ENCODE measurements around the gene CD248. TPM values are rescaled to one million over a fixed set of nuclear protein-coding genes. Genes with fewer than 3 reads are reported as not detected.
"Not testable (repeated sequence)": the region's sequence is repeated elsewhere in the genome, so short reads cannot be mapped to it uniquely, and the experiment has no call there.

Gene CD248
- polyA plus RNA-seq, 1 experiment, result 180 TPM

DNA sequence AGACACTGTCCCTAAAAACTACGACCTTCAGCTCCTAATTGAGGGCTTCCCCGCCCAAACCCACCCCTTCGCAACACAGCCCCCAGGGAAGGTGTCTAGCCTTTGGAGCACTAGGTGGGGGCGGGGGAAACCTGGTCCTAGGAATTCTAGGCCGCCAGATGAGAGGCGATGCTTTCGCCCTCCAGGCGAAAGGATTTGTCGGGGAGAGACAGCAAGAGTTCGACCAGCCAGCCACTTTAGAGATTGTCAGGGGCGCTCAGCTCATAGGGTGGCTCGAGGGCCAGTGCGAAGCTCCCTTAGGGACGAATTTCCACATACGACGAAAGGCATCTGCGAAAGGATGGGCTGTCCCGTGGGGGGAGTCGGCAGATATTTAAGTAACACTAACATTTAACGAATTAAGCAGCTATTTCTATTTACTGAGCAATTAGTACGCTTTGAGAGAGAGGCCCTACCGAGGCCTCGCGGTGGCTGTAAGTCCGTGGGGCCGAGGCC is 5.3 kb downstream of the CD248 start:
- peak; percentile 96; the same call in 1 of the 2 replicates for TF ChIP-seq CTCF (IDR thresholded peaks at IDR 0.05; ENCODE audit: insufficient read depth, low read depth, low read length)
- Histone ChIP-seq H3K27me3 (ENCODE audit: control insufficient read depth, insufficient read depth, low read length) (peaks cover 3% of the 10 kb centered on the region; the same call in 1 of the 2 replicates), H3K36me3 (ENCODE audit: control insufficient read depth, insufficient read depth, low read length) (no peaks in the 10 kb centered on the region; the same call in 1 of the 2 replicates), H3K4me3 (ENCODE audit: low read depth, low read length) (peak overlapping the region; percentile 35)
- no peak for DNase-seq (ENCODE audit: low read depth)
- POLR2A ChIA-PET, result interaction anchor here (0.8 to 3.8 kb wide), 6 partner anchors 13 to 74 kb away, joined by 3 to 34 read pairs (median 5); partner anchors contain the start of genes RIN1 and YIF1A
- CTCF ChIA-PET, result interaction anchor here (0.7 to 11.3 kb wide), 22 partner anchors 9 to 127 kb away, joined by 3 to 201 read pairs (median 8); partner anchors contain the start of genes B4GAT1, BRMS1, MRPL11 and NPAS4

- DNase-seq (ENCODE audit: low read depth); H3K27me3 ChIP-seq (ENCODE audit: control insufficient read depth, insufficient read depth, low read length); H3K36me3 ChIP-seq (ENCODE audit: control insufficient read depth, insufficient read depth, low read length); H3K4me3 ChIP-seq (ENCODE audit: low read depth, low read length): not testable (repeated sequence)
- POLR2A ChIA-PET, result interaction anchor here (1.2 to 3.8 kb wide), 5 partner anchors 14 to 75 kb away, joined by 3 to 34 read pairs (median 6); partner anchors contain the start of genes RIN1 and YIF1A
- CTCF ChIA-PET, result interaction anchor here (0.7 to 11.3 kb wide), 21 partner anchors 9 to 128 kb away, joined by 3 to 201 read pairs (median 8); partner anchors contain the start of genes B4GAT1, BRMS1, MRPL11 and NPAS4
Measured at GRCh38 chr11:66310803-66311440, 5.9 kb downstream of the CD248 start.

GRCh38 chr11:66310324-66310723 is 6.5 kb downstream of the CD248 start:
- CTCF ChIA-PET, result interaction anchor here (1.2 to 11.3 kb wide), 6 partner anchors 16 to 77 kb away, joined by 4 to 201 read pairs (median 58); partner anchors contain the start of genes B4GAT1, BRMS1, RIN1 and TMEM151A
- peaks cover 3% of the 10 kb centered on the region; the same call in 1 of the 2 replicates for H3K27me3 ChIP-seq (ENCODE audit: control insufficient read depth, insufficient read depth, low read length)
- no peak overlapping the region for H3K4me3 ChIP-seq (ENCODE audit: low read depth, low read length)
- no peaks in the 10 kb centered on the region for H3K36me3 ChIP-seq (ENCODE audit: control insufficient read depth, insufficient read depth, low read length)
- POLR2A ChIA-PET, result interaction anchor here (0.6 to 1.3 kb wide), 2 partner anchors 22 to 27 kb away, joined by 3 to 5 read pairs; partner anchors contain the start of gene YIF1A
- no peak for TF ChIP-seq CTCF (IDR thresholded peaks at IDR 0.05; ENCODE audit: insufficient read depth, low read depth, low read length)
- DNase-seq (ENCODE audit: low read depth), result no peak

GRCh38 chr11:66309475-66309874 is 7.4 kb downstream of the CD248 start:
- DNase-seq (ENCODE audit: low read depth), result no peak
- H3K4me3 ChIP-seq (ENCODE audit: low read depth, low read length), result no peak overlapping the region
- peaks cover 3% of the 10 kb centered on the region; the same call in 1 of the 2 replicates for H3K27me3 ChIP-seq (ENCODE audit: control insufficient read depth, insufficient read depth, low read length)
- no peak for TF ChIP-seq CTCF (IDR thresholded peaks at IDR 0.05; ENCODE audit: insufficient read depth, low read depth, low read length)
- POLR2A ChIA-PET, result interaction anchor here (0.6 kb wide), 1 partner anchor 26 kb away, joined by 5 read pairs; no protein-coding TSS in a partner anchor
- H3K36me3 ChIP-seq (ENCODE audit: control insufficient read depth, insufficient read depth, low read length), result no peaks in the 10 kb centered on the region
- CTCF ChIA-PET, result interaction anchor here (1.2 to 11.3 kb wide), 5 partner anchors 13 to 78 kb away, joined by 4 to 201 read pairs (median 81); partner anchors contain the start of genes BRMS1 and RIN1

- H3K4me3 ChIP-seq (ENCODE audit: low read depth, low read length), result no peak overlapping the region
- TF ChIP-seq CTCF (IDR thresholded peaks at IDR 0.05; ENCODE audit: insufficient read depth, low read depth, low read length), result no peak
- ChIA-PET POLR2A (no interaction called here), CTCF (interaction anchor here (0.5 to 1.8 kb wide), 3 partner anchors 9 to 106 kb away, joined by 3 to 13 read pairs (median 3); no protein-coding TSS in a partner anchor)
- no peaks in the 10 kb centered on the region for H3K36me3 ChIP-seq (ENCODE audit: control insufficient read depth, insufficient read depth, low read length)
- no peak for DNase-seq (ENCODE audit: low read depth)
- H3K27me3 ChIP-seq (ENCODE audit: control insufficient read depth, insufficient read depth, low read length), result peaks cover 3% of the 10 kb centered on the region
Measured at GRCh38 chr11:66302656-66303055, 14.2 kb downstream of the CD248 start.
